Large intestine (tissue), 1 donor: ENCODE data around the gene EEPD1. TPM values are rescaled to one million over a fixed set of nuclear protein-coding genes. Genes with fewer than 3 reads are reported as not detected.

Experiments
- polyA plus RNA-seq: library from polyadenylated mRNA; unstranded; fragments of 120-200 nt; gene quantifications from one replicate; pipeline ENCODE4 v1.2.1, GENCODE V29; 2013

The EEPD1 gene
- polyA plus RNA-seq, 1 donor = 8.4 TPM

Other genes starting within 250 kb of the EEPD1 start
- gene ANLN, start 236.6 kb downstream of the EEPD1 start, polyA plus RNA-seq = 19.4 TPM